Measurements from ENCODE around the gene HMCN2.

Gene HMCN2

GRCh38 chr9:130265431-130266235, at the start of gene HMCN2:
HMCN2 (plus strand) TSS chr9:130265760; CDS start chr9:130265879, 119 bp downstream.
- peak; percentile 10 for DNase-seq

GRCh38 chr9:130217838-130218237, 47.7 kb upstream of the HMCN2 start:
- no peak for DNase-seq

- DNase-seq = no peak
These were observed 45.9 kb upstream of the HMCN2 start for GRCh38 chr9:130219661-130220096.

- no peak for DNase-seq
These were observed 45.2 kb upstream of the HMCN2 start for GRCh38 chr9:130220352-130220751.

- DNase-seq = no peak
These were observed 42.7 kb upstream of the HMCN2 start for GRCh38 chr9:130222833-130223232.

GRCh38 chr9:130225071-130225470, 40.5 kb upstream of the HMCN2 start:
- DNase-seq = no peak

- no peak for DNase-seq
These were observed 40.0 kb upstream of the HMCN2 start for GRCh38 chr9:130225586-130225985.

GRCh38 chr9:130226112-130226511, 39.4 kb upstream of the HMCN2 start:
- DNase-seq = no peak

- DNase-seq = no peak
These were observed 37.7 kb upstream of the HMCN2 start for GRCh38 chr9:130227833-130228232.

- no peak for DNase-seq
These were observed 35.8 kb upstream of the HMCN2 start for GRCh38 chr9:130229759-130230158.

GRCh38 chr9:130230631-130231030, 34.9 kb upstream of the HMCN2 start:
- no peak for DNase-seq

- no peak for DNase-seq
These were observed 32.5 kb upstream of the HMCN2 start for GRCh38 chr9:130232899-130233586.

GRCh38 chr9:130233587-130233945, 32.0 kb upstream of the HMCN2 start:
- DNase-seq = no peak

GRCh38 chr9:130234340-130235260, 31.0 kb upstream of the HMCN2 start:
- no peak for DNase-seq

GRCh38 chr9:130235558-130236435, 29.8 kb upstream of the HMCN2 start:
- peak; percentile 33 for DNase-seq

GRCh38 chr9:130236436-130236985, 29.0 kb upstream of the HMCN2 start:
- no peak for DNase-seq

GRCh38 chr9:130237076-130237475, 28.5 kb upstream of the HMCN2 start:
- no peak for DNase-seq

- no peak for DNase-seq
These were observed 27.6 kb upstream of the HMCN2 start for GRCh38 chr9:130237763-130238524.

GRCh38 chr9:130239363-130239695, 26.2 kb upstream of the HMCN2 start:
- DNase-seq = no peak

- DNase-seq = peak; percentile 24
These were observed 25.8 kb upstream of the HMCN2 start for GRCh38 chr9:130239741-130240241.

Data from DMS153 (cell line).